HepG2 (cell line): Measurements from ENCODE around the gene UTP4. TPM values are rescaled to one million over a fixed set of nuclear protein-coding genes. Genes with fewer than 3 reads are reported as not detected.

Experiments
- AGO1 ChIP-seq: fragments of 200-400 bp; formaldehyde crosslinking; IDR thresholded peaks from 2 replicates; pipeline ENCODE4 v1.6.1; 2017; ENCODE audit warnings: mild to moderate bottlenecking, low read depth, low read length, moderate library complexity; ENCODE audit not compliant: poor library complexity, severe bottlenecking
- AHR ChIP-seq: IDR thresholded peaks from 2 replicates; pipeline ENCODE4 v1.6.1; 2018; ENCODE audit warnings: missing genetic modification reagents, missing compliant biosample characterization
- ARNT2 ChIP-seq: sonication (generic); formaldehyde crosslinking; IDR thresholded peaks from 2 replicates; pipeline ENCODE4 v1.8.0; 2022; ENCODE audit warnings: mild to moderate bottlenecking, low read depth, missing genetic modification reagents, moderate library complexity
- FOXJ3 ChIP-seq: sonication (generic); formaldehyde crosslinking; IDR thresholded peaks from 2 replicates; pipeline ENCODE4 v1.4.0; 2020; ENCODE audit warnings: missing genetic modification reagents, mild to moderate bottlenecking, borderline replicate concordance
- GFI1 ChIP-seq: sonication (generic); formaldehyde crosslinking; IDR thresholded peaks from 2 replicates; pipeline ENCODE4 v1.5.0; 2020; ENCODE audit warnings: missing genetic modification reagents, mild to moderate bottlenecking, borderline replicate concordance
- MYPOP ChIP-seq: sonication (generic); formaldehyde crosslinking; IDR thresholded peaks from 2 replicates; pipeline ENCODE4 v1.8.1; 2023; ENCODE audit warnings: mild to moderate bottlenecking, moderate library complexity, missing genetic modification reagents
- POLR2AphosphoS2 ChIP-seq: IDR thresholded peaks from 2 replicates; pipeline ENCODE4 v1.6.1; 2011; ENCODE audit warnings: low read depth, low read length, improper control_type of control experiment
- PTBP1 ChIP-seq: fragments of 200-400 bp; formaldehyde crosslinking; IDR thresholded peaks from 2 replicates; pipeline ENCODE4 v1.6.1; 2018; ENCODE audit warnings: low read length, low read depth; ENCODE audit not compliant: poor library complexity, severe bottlenecking
- RBM22 ChIP-seq: fragments of 200-400 bp; formaldehyde crosslinking; optimal IDR thresholded peaks from 2 replicates; pipeline ENCODE3; 2017; ENCODE audit warnings: mild to moderate bottlenecking, low read length, moderate library complexity
- SIX1 ChIP-seq: sonication (generic); formaldehyde crosslinking; IDR thresholded peaks from 2 replicates; pipeline ENCODE4 v1.4.0; 2020; ENCODE audit warnings: missing genetic modification reagents, borderline replicate concordance
- SRSF1 ChIP-seq: fragments of 200-400 bp; formaldehyde crosslinking; optimal IDR thresholded peaks from 2 replicates; pipeline ENCODE3; 2017; ENCODE audit warnings: mild to moderate bottlenecking, low read depth, low read length, moderate library complexity
- TAF15 ChIP-seq: fragments of 200-400 bp; formaldehyde crosslinking; IDR thresholded peaks from one replicate; pipeline ENCODE4 v1.6.1; 2018; ENCODE audit warnings: mild to moderate bottlenecking, low read depth, low read length; ENCODE audit not compliant: poor library complexity, severe bottlenecking
- TEAD3 ChIP-seq: optimal IDR thresholded peaks from 2 replicates; pipeline ENCODE3; 2016; ENCODE audit warnings: borderline replicate concordance
- ZC3H13 ChIP-seq: sonication (generic); formaldehyde crosslinking; IDR thresholded peaks from 2 replicates; pipeline ENCODE4 v1.8.1; 2023; ENCODE audit warnings: mild to moderate bottlenecking, missing genetic modification reagents, moderate library complexity
- ZNF234 ChIP-seq: sonication (generic); formaldehyde crosslinking; conservative IDR thresholded peaks from 2 replicates; pipeline ENCODE4 v1.5.1; 2020; ENCODE audit warnings: mild to moderate bottlenecking, missing genetic modification reagents
- ZNF350 ChIP-seq: sonication (generic); formaldehyde crosslinking; IDR thresholded peaks from 2 replicates; pipeline ENCODE4 v1.4.0; 2020; ENCODE audit warnings: mild to moderate bottlenecking, low read depth, missing genetic modification reagents, borderline replicate concordance
- ZNF552 ChIP-seq: sonication (generic); formaldehyde crosslinking; IDR thresholded peaks from 2 replicates; pipeline ENCODE4 v1.9.0; 2022; ENCODE audit warnings: missing genetic modification reagents, mild to moderate bottlenecking, borderline replicate concordance
- ZNF660 ChIP-seq: sonication (generic); formaldehyde crosslinking; IDR thresholded peaks from 2 replicates; pipeline ENCODE4 v1.5.1; 2020; ENCODE audit warnings: mild to moderate bottlenecking, low read depth, missing genetic modification reagents, borderline replicate concordance
- ZNF747 ChIP-seq: sonication (generic); formaldehyde crosslinking; IDR thresholded peaks from 2 replicates; pipeline ENCODE4 v1.8.1; 2023; ENCODE audit warnings: missing genetic modification reagents, mild to moderate bottlenecking, borderline replicate concordance
- ZNF816 ChIP-seq: sonication (generic); formaldehyde crosslinking; IDR thresholded peaks from 2 replicates; pipeline ENCODE4 v1.8.0; 2022; ENCODE audit warnings: missing genetic modification reagents, mild to moderate bottlenecking, borderline replicate concordance
- ZNF891 ChIP-seq: sonication (generic); formaldehyde crosslinking; IDR thresholded peaks from 2 replicates; pipeline ENCODE4 v1.5.0; 2020; ENCODE audit warnings: mild to moderate bottlenecking, missing genetic modification reagents
- ZXDC ChIP-seq: sonication (generic); formaldehyde crosslinking; IDR thresholded peaks from 2 replicates; pipeline ENCODE4 v1.5.0; 2020; ENCODE audit warnings: mild to moderate bottlenecking, missing genetic modification reagents
- polyA plus RNA-seq, 8 experiments: library from polyadenylated mRNA; depleted of rRNA in 3 of 8; stranded (reverse) in 7 of 8; unstranded in 1 of 8; fragments of >200 nt; fragmentation: Illumina TruSeq in 4 of 8; extraction: Trizol in 4 of 8; gene quantifications; 2 replicates each; pipeline versions ENCODE4 v1.2.1 to v1.2.3, GENCODE V29; 2011 to 2016; ENCODE audit warnings: low read depth in 4 of 8, missing spikeins in 1 of 8, mixed read lengths in 1 of 8; ENCODE audit not compliant: insufficient read depth in 1 of 8
- total RNA-seq, 5 experiments: library from RNA; depleted of rRNA; stranded (reverse); fragments of >200 nt; fragmentation: Illumina TruSeq; extraction: Trizol; gene quantifications; 2 replicates each; pipeline ENCODE4 v1.2.3, GENCODE V29; 2016; ENCODE audit warnings: low read depth in 1 of 5
- TF ChIP-seq, protein P1 (sequence below): sonication (generic); formaldehyde crosslinking; IDR thresholded peaks from 2 replicates; pipeline ENCODE4 v1.4.0; 2020; ENCODE audit warnings: missing genetic modification reagents
- TF ChIP-seq, protein P2 (sequence below): sonication (generic); formaldehyde crosslinking; IDR thresholded peaks from 2 replicates; pipeline ENCODE4 v1.8.0; 2022; ENCODE audit warnings: low read depth, missing genetic modification reagents

Gene UTP4
- total and polyA plus RNA-seq, 2 of the 13 experiments (the other 11 are each of a cell fraction or from before 2014, with no cell fraction given) = 30.0 to 85.8 TPM

DNA sequence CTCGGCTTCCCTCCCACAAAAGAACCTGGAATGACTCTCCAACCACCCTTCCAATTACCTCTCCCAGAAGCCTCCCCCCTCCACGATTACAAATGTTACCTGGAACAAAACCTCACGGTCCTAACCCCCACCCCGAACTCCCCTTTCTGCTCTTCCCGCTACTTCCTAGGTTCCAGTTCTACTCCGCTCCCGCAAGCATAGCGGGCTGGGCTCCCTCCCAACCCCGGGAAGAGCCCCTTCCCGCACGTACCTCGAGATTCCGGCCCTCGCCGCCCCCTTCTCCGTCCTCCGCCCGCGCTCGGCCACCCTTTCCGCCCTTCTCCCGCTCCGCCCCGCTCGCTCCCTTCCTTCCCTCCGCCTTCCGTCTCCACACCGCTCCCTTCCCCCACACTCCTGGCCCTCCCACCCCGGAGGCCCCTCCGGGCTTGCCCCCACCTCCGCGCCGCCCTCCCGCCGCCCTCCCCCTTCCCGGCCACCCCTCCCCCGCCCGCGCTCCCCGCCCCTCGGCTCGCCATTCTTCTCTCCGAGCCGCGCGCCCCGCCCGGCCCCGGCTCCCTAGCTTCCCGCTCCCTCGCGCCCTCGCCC, 518 bp upstream of the UTP4 start (continued):
- TF ChIP-seq SRSF1 = peak; percentile 40
- TF ChIP-seq ZXDC = no peak
- TF ChIP-seq ZNF747 (CRISPR knock-in tag) = 0 out of 2 replicates have a peak, but pooled peaks have one; percentile 13
- TF ChIP-seq ZNF816 (CRISPR knock-in tag) = peak; percentile 75; the same call in 1 of the 2 replicates
- TF ChIP-seq POLR2AphosphoS2 = 0 out of 2 replicates have a peak, but pooled peaks have one; percentile 6
- peak; percentile 45; the same call in 1 of the 2 replicates for TF ChIP-seq GFI1
- no peak for TF ChIP-seq MYPOP (CRISPR knock-in tag)
- peak; percentile 11 for TF ChIP-seq TEAD3
- TF ChIP-seq, protein P1, sequence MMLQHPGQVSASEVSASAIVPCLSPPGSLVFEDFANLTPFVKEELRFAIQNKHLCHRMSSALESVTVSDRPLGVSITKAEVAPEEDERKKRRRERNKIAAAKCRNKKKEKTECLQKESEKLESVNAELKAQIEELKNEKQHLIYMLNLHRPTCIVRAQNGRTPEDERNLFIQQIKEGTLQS (CRISPR knock-in tag) = 0 out of 2 replicates have a peak, but pooled peaks have one; percentile 17
- TF ChIP-seq FOXJ3 (CRISPR knock-in tag) = no peak
- TF ChIP-seq ZNF552 (CRISPR knock-in tag) = 0 out of 2 replicates have a peak, but pooled peaks have one; percentile 33
- TF ChIP-seq ZNF891 (CRISPR knock-in tag) = 0 out of 2 replicates have a peak, but pooled peaks have one; percentile 52
- 0 out of 2 replicates have a peak, but pooled peaks have one; percentile 18 for TF ChIP-seq ARNT2 (CRISPR knock-in tag)
- TF ChIP-seq ZNF350 (CRISPR knock-in tag) = 0 out of 2 replicates have a peak, but pooled peaks have one; percentile 18
- TF ChIP-seq AHR (CRISPR knock-in tag) = peak; percentile 63; the same call in 1 of the 2 replicates
- TF ChIP-seq ZC3H13 (CRISPR knock-in tag) = peak; percentile 5; the same call in 1 of the 2 replicates
- peak; percentile 15 for TF ChIP-seq PTBP1
- TF ChIP-seq, protein P2, sequence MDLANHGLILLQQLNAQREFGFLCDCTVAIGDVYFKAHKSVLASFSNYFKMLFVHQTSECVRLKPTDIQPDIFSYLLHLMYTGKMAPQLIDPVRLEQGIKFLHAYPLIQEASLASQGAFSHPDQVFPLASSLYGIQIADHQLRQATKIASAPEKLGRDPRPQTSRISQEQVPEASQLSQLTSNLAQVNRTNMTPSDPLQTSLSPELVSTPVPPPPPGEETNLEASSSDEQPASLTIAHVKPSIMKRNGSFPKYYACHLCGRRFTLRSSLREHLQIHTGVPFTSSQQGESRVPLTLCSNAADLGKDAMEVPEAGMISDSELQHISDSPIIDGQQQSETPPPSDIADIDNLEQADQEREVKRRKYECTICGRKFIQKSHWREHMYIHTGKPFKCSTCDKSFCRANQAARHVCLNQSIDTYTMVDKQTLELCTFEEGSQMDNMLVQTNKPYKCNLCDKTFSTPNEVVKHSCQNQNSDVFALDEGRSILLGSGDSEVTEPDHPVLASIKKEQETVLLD (CRISPR knock-in tag) = no peak; the same call in 1 of the 2 replicates
- TF ChIP-seq AGO1 = peak; percentile 53
- TF ChIP-seq SIX1 (CRISPR knock-in tag) = no peak
- TF ChIP-seq ZNF234 (CRISPR knock-in tag) = 0 out of 2 replicates have a peak, but pooled peaks have one; percentile 21
- TF ChIP-seq TAF15 = peak; percentile 71
- TF ChIP-seq ZNF660 (CRISPR knock-in tag) = no peak
- TF ChIP-seq RBM22 = peak; percentile 95
